SKM-1 treated with dmso at 0.1 percent for 144 hours (cell line): ENCODE data around the gene C9.
"Not testable (repeated sequence)": the region's sequence is repeated elsewhere in the genome, so short reads cannot be mapped to it uniquely, and the experiment has no call there.

ENCODE experiments used
- DNase-seq: peaks from one replicate; lab custom pipeline; 2025; ENCODE audit not compliant: unreplicated experiment; lab: John Stamatoyannopoulos, UW

The C9 gene

DNA sequence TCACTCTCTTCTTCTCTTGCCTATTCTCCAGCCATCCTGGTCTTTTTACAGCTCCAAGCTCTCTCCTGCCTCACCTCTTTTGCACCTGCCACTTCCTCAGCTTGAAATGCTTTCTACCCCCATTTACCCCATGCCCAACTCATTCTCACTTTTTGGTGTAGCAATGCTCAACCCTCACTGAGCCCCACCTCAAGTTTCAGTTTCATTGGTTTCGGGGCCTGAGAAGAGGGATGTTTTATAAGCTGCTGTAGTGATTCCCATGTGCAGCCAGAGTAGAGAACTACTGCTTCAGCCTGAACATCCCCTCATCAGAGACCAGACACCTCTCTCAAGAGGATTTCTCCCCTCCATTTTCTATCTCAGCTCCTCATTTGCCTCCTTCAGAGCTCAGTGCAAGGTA lies 99.8 kb downstream of the C9 start:
- DNase-seq, result no peak

GRCh38 chr5:39262981-39263380 lies 101.3 kb downstream of the C9 start:
- no peak for DNase-seq

DNA sequence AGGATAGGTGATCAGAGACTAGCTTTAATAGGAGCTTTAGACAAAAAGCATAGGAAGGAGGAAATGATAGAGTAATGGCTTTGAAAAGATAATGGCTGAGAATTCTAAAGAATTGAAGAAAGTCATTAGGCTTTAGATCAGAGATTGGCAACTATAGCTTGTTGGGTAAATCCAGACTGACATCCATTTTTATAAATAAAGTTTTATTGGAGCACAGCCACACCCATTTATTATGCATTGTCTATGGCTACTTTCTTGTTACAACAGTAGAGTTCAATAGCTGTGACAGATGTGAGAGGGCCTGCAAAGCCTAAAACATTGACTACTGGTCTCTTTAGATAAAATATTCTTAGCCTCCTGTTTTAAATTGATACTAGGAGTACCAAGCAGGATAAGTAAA lies 104.2 kb downstream of the C9 start:
- DNase-seq, result no peak

GRCh38 chr5:39257554-39257953 lies 106.7 kb downstream of the C9 start:
- DNase-seq, result no peak

- no peak for DNase-seq
These were observed 107.6 kb downstream of the C9 start for GRCh38 chr5:39256477-39257235.

GRCh38 chr5:39255406-39255805 lies 108.9 kb downstream of the C9 start:
- no peak for DNase-seq

DNA sequence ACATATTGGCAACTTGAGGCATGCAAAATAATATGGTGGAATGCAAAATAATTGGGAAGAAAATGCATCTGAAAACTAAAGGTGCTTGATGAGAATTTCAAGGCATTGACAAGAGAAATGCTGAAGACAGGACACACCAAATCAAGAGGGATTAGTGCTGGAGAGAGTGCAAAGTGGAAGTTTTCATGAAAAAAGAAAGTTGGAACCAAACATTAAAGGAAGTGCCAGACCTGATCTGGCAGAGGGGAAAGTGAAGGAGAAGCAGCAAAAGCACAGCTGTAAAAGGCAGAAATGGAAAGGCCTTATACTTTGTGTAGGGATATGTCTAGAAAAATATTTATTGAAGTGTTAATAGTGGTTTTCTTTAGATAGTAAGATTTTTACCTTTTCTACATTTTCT lies 109.6 kb downstream of the C9 start:
- no peak for DNase-seq

- DNase-seq, result no peak
These were observed 111.1 kb downstream of the C9 start for GRCh38 chr5:39253196-39253595.

- DNase-seq, result no peak
These were observed 114.6 kb downstream of the C9 start for GRCh38 chr5:39249564-39250274.

- DNase-seq, result no peak
These were observed 115.2 kb downstream of the C9 start for GRCh38 chr5:39249069-39249468.

DNA sequence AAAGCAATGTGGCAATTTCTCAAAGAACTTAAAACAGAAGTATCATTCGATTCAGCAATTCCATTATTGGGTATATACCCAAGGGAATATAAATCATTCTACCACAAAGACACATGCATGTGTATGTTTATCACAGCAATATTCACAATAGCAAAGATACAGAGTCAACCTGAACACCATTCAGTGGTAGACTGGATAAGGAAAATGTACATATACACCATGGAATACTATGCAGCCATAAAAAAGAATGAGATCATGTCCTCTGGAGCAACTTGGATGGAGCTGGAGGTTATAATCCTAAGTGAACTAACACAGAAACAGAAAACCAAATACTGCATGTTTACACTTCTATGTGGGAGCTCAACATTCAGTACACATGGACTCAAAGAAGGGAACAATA lies 123.5 kb downstream of the C9 start:
- no peak for DNase-seq

DNA sequence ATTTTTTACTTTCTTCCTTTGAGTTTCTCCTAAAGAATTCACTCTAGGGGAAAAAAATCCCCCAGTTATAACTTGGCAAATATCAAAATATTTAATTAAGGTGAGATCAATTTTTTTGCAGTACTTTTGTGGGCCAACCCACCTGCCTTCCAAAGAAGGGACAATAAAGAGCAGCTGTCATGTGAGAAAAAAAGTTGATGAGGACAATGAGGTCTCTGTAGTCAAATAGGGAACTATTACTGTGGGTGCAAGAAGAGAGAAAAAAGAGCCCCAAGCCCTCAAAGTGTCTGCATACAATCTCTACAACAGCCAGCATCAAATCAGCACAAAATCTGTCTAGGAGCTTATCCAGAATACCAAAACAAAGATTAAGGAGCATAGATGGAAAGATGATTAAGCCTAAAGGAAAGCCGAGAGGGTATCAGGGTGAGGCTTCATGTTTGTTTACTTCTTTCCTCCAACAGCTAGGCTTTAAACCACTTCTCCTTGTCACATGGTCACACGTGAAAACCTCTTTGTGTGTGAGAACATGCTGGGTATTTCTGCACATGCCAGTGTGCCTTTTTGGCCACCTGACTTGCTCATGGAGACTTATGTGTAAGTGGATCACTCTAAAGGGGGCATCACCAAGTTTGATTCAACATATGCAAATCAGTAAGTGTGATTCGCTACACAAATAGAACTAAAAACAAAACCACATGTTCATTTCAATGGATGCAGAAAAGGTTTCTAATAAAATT lies 125.8 kb downstream of the C9 start:
- no peak for DNase-seq

DNA sequence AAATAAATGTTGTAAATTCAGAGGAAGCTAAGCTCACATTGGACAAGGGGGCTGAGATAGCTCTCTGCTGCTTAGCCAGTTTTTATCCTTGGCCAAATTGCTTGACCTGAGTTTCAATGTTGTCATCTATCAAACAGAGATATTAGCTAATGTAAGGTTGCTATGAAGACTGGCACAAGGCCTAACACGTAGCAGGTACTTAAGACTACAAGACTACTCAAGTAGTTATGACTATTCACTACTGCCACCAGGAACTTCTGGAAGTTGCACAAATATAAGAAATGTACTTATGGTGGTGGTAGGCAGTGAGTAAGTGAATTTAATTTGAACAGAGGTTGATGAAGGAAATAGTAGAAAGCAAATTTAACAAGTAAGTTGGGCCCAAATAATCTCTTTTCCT lies 127.6 kb downstream of the C9 start:
- DNase-seq, result no peak

GRCh38 chr5:39235648-39236047 lies 128.6 kb downstream of the C9 start:
- DNase-seq, result no peak

GRCh38 chr5:39234494-39234893 lies 129.8 kb downstream of the C9 start:
- not testable (repeated sequence) for DNase-seq
